Measurements from ENCODE around the gene STMP1. TPM values are rescaled to one million over a fixed set of nuclear protein-coding genes. Genes with fewer than 3 reads are reported as not detected.

Gene STMP1
- total and polyA plus RNA-seq, 2 of the 4 experiments (the other 2 are of a cell fraction), result 6.1 to 28.3 TPM

DNA sequence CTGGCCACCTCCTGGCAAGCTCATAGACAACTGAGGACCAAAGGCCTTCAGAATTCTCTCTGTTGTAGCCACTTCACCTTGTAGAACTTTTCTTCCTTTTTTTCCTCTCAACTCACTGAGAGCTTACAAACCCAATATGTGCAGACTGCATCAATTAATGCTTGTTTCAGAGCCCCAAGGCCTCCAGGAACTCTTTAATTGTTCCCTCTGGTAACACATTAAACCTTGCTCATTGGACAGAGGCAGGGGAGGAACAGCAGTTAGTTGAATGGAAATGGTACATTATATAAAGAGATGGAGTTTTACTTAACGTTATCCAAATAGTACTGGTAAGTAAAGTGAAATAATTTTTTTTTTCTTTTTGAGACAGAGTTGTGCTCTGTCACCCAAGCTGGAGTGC, 25.2 kb downstream of the STMP1 start:
- intact Hi-C loops (cut with micrococcal nuclease), result no loop called here
- Histone ChIP-seq H2BK120ac (ENCODE audit: low read depth, low read length) (no peak overlapping the region), H3K23ac (ENCODE audit: low read depth, low read length) (no peak overlapping the region), H2AFZ (replicated peaks; ENCODE audit: low read length, poor library complexity) (no peak overlapping the region), H3K27ac (ENCODE audit: insufficient read depth, low read length) (no peak overlapping the region), H3K56ac (ENCODE audit: extremely low read depth, insufficient read depth, low read length) (no peak overlapping the region), H2BK15ac (ENCODE audit: low read depth, low read length) (no peak overlapping the region), H3K18ac (ENCODE audit: low read depth, low read length) (no peak overlapping the region), H3K9me1 (ENCODE audit: insufficient read depth, low read length) (peaks cover 32% of the 10 kb centered on the region), H3K4me2 (ENCODE audit: low read depth, low read length) (no peak overlapping the region), H4K20me1 (ENCODE audit: insufficient read depth, low read length) (0 out of 2 replicates have a peak, but pooled peaks cover 2% of the 10 kb centered on the region), H2AK9ac (replicated peaks; ENCODE audit: low read depth, low read length, poor library complexity) (no peak overlapping the region), H3K79me1 (ENCODE audit: low read depth in 1 of 2, low read length in 2 of 2) (peaks cover 17 to 54% of the 10 kb centered on the region in 2 experiments), H3K27me3 (ENCODE audit: control insufficient read depth, insufficient read depth, low read length) (no peaks in the 10 kb centered on the region), H4K91ac (ENCODE audit: insufficient read depth, low read depth, low read length) (no peak overlapping the region), H4K8ac (ENCODE audit: low read depth in 2 of 2, low read length in 2 of 2) (no peak overlapping the region), H3K4me1 (ENCODE audit: control insufficient read depth, insufficient read depth, low read length) (peaks cover 15% of the 10 kb centered on the region), H2BK5ac (ENCODE audit: low read depth, low read length, poor library complexity, severe bottlenecking) (no peak overlapping the region), H3K9ac (ENCODE audit: low read depth, low read length) (no peak overlapping the region), H2BK20ac (ENCODE audit: low read depth, low read length) (no peak overlapping the region), H2AK5ac (ENCODE audit: low read depth, low read length) (no peak overlapping the region), H4K5ac (ENCODE audit: low read depth, low read length) (no peak overlapping the region), H3K14ac (replicated peaks; ENCODE audit: low read depth, low read length) (no peak overlapping the region), H3K4ac (ENCODE audit: low read depth, low read length) (no peak overlapping the region), H3K36me3 (ENCODE audit: control insufficient read depth, insufficient read depth, low read length) (peaks cover 6% of the 10 kb centered on the region; the same call in 1 of the 2 replicates), H3K4me3 (ENCODE audit: insufficient read depth, low read depth, low read length) (no peak overlapping the region), H3K9me3 (ENCODE audit: control insufficient read depth, insufficient read depth, low read length) (no peaks in the 10 kb centered on the region)
- ATAC-seq (ENCODE audit: low read depth), result no peak
- in situ Hi-C loops (cut with MboI; ENCODE audit: low sequenced_read_pairs), result no loop called here
- dilution Hi-C loops (cut with HindIII; ENCODE audit: low sequenced_read_pairs, unreplicated experiment), result no loop called here
- TF ChIP-seq NFE2L2 (IDR thresholded peaks at IDR 0.05; ENCODE audit: low read depth, low read length) (no peak), RFX5 (IDR thresholded peaks at IDR 0.05; ENCODE audit: low read depth, low read length) (no peak), BHLHE40 (IDR thresholded peaks at IDR 0.05; ENCODE audit: low read depth, low read length) (no peak)
- DNase-seq, result no peak
- POLR2A ChIA-PET (ENCODE audit: unreplicated experiment), result no interaction called here
- WGBS, 2 experiments (ENCODE audit: extremely low coverage in 2 of 2, insufficient read length in 1 of 2), result no CpG with 5 or more reads among the region's 1 CpG
- BruUV-seq (replicated peaks), result no TSS peak
- CTCF ChIA-PET, result no interaction called here

All from IMR-90 (cell line).